Smooth muscle cell (in vitro differentiated cells): ENCODE data around the gene GRM4. TPM values are rescaled to one million over a fixed set of nuclear protein-coding genes. Genes with fewer than 3 reads are reported as not detected.

Experiments used
- DNase-seq: peaks from one replicate; lab custom pipeline; 2025; ENCODE audit not compliant: unreplicated experiment; lab: John Stamatoyannopoulos, UW
- H2AFZ ChIP-seq: fragments of 200-600 bp; sonication (generic); 2 replicates; pipeline ENCODE4 v1.6.0; 2016; ENCODE audit warnings: antibody characterized with exemption, low read depth, mild to moderate bottlenecking
- H3F3A ChIP-seq: fragments of 200-600 bp; sonication (generic); 2 replicates; pipeline ENCODE4 v1.6.0; 2017; ENCODE audit warnings: antibody characterized with exemption, low read depth
- H3K27ac ChIP-seq: fragments of 200-600 bp; sonication (generic); 2 replicates; pipeline ENCODE4 v1.5.1; 2016; ENCODE audit warnings: low read depth, mild to moderate bottlenecking
- H3K27me3 ChIP-seq: fragments of 200-600 bp; sonication (generic); 2 replicates; pipeline ENCODE4 v1.6.1; 2016; ENCODE audit warnings: low read depth, mild to moderate bottlenecking
- H3K36me3 ChIP-seq: fragments of 200-600 bp; sonication (generic); 2 replicates; pipeline ENCODE4 v1.5.1; 2016; ENCODE audit warnings: low read depth
- H3K4me1 ChIP-seq: fragments of 200-600 bp; sonication (generic); 2 replicates; pipeline ENCODE4 v1.5.1; 2016; ENCODE audit warnings: low read depth
- H3K4me2 ChIP-seq: fragments of 200-600 bp; sonication (generic); 2 replicates; pipeline ENCODE4 v1.6.0; 2016; ENCODE audit warnings: mild to moderate bottlenecking
- H3K4me3 ChIP-seq: fragments of 200-600 bp; sonication (generic); 2 replicates; pipeline ENCODE4 v1.5.1; 2016; ENCODE audit warnings: mild to moderate bottlenecking
- H3K79me2 ChIP-seq: fragments of 200-600 bp; sonication (generic); 2 replicates; pipeline ENCODE4 v1.6.0; 2016; ENCODE audit warnings: low read depth, mild to moderate bottlenecking
- H3K9ac ChIP-seq: fragments of 200-600 bp; sonication (generic); 2 replicates; pipeline ENCODE4 v1.6.0; 2016; ENCODE audit warnings: low read depth
- H3K9me3 ChIP-seq: fragments of 200-600 bp; sonication (generic); replicated peaks from 2 replicates; pipeline ENCODE4 v1.5.1; 2016; ENCODE audit warnings: low read depth
- H4K20me1 ChIP-seq: fragments of 200-600 bp; sonication (generic); 2 replicates; pipeline ENCODE4 v1.6.0; 2016; ENCODE audit warnings: low read depth
- WGBS: methylation state at CpG from one replicate; pipeline ENCODE4 v1.1.7; 2016; ENCODE audit warnings: low lambda C conversion rate; 5-methylcytosine and 5-hydroxymethylcytosine counted together
- polyA plus RNA-seq: library from polyadenylated mRNA; unstranded; fragments of >200 nt; fragmentation: Nextera tagmentation; extraction: Ambion mirVana; gene quantifications from 2 replicates; pipeline ENCODE4 v1.2.1, GENCODE V29; 2016
- total RNA-seq: library from RNA; depleted of rRNA; stranded (reverse); fragments of >200 nt; gene quantifications from 2 replicates; pipeline ENCODE4 v1.2.3, GENCODE V29; 2014
- TF ChIP-seq, protein P1 (sequence below): fragments of 200-600 bp; sonication (generic); IDR thresholded peaks from 2 replicates; pipeline ENCODE4 v1.5.1; 2017; ENCODE audit warnings: borderline replicate concordance, mild to moderate bottlenecking, antibody characterized with exemption; ENCODE audit not compliant: insufficient read depth, poor library complexity, severe bottlenecking

GRM4 gene
- total and polyA plus RNA-seq, 2 experiments from 2014 or later: 0.21 TPM; not detected in 1

DNA sequence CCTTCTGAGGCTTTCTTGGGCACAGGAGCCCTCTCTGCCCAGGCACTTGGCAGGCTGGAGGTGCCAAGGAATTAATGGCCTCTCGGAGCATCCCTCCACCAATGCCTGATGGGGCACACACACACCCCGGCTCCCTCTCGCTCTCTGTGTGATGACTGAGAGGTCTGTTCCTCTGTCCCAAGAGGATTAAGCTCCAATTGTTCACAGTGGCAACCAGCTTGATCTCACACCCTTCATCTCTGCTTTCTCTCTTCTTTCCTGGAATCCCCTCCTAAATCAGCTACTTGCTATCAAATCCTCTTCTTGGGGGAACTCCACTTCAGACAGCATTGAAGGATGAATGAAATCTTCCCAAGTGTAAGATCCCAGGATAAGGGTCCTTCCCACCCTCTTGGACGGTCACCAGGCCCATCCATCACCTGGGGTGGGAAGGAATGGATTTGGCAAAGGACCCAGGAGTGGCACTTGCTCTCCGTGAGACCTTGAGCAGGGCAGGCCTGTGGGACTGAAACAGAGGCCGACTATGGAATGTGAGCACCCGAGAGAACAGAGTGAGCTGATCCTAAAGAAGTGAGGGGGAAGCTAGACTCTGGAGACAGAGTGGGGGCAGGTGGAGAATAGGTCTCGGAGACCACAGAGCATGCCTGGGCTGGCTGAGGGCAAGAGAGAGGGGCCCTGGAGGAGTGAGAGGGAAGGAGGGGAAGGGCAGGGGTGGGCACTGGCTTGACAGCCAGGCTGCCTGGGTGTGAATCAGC, 93.6 kb downstream of the GRM4 start:
- Histone ChIP-seq H3K4me1 (no peaks in the 10 kb centered on the region), H3K79me2 (no peaks in the 10 kb centered on the region), H4K20me1 (no peaks in the 10 kb centered on the region), H2AFZ (no peak overlapping the region), H3F3A (no peaks in the 10 kb centered on the region), H3K36me3 (no peaks in the 10 kb centered on the region), H3K27ac (no peak overlapping the region), H3K4me2 (no peak overlapping the region), H3K9ac (no peak overlapping the region), H3K4me3 (no peak overlapping the region), H3K27me3 (peaks cover 4% of the 10 kb centered on the region), H3K9me3 (no peaks in the 10 kb centered on the region)
- DNase-seq: no peak
- 88% methylated on average over 8 of the region's 8 CpGs for WGBS
- TF ChIP-seq, protein P1, sequence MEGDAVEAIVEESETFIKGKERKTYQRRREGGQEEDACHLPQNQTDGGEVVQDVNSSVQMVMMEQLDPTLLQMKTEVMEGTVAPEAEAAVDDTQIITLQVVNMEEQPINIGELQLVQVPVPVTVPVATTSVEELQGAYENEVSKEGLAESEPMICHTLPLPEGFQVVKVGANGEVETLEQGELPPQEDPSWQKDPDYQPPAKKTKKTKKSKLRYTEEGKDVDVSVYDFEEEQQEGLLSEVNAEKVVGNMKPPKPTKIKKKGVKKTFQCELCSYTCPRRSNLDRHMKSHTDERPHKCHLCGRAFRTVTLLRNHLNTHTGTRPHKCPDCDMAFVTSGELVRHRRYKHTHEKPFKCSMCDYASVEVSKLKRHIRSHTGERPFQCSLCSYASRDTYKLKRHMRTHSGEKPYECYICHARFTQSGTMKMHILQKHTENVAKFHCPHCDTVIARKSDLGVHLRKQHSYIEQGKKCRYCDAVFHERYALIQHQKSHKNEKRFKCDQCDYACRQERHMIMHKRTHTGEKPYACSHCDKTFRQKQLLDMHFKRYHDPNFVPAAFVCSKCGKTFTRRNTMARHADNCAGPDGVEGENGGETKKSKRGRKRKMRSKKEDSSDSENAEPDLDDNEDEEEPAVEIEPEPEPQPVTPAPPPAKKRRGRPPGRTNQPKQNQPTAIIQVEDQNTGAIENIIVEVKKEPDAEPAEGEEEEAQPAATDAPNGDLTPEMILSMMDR: no peak

DNA sequence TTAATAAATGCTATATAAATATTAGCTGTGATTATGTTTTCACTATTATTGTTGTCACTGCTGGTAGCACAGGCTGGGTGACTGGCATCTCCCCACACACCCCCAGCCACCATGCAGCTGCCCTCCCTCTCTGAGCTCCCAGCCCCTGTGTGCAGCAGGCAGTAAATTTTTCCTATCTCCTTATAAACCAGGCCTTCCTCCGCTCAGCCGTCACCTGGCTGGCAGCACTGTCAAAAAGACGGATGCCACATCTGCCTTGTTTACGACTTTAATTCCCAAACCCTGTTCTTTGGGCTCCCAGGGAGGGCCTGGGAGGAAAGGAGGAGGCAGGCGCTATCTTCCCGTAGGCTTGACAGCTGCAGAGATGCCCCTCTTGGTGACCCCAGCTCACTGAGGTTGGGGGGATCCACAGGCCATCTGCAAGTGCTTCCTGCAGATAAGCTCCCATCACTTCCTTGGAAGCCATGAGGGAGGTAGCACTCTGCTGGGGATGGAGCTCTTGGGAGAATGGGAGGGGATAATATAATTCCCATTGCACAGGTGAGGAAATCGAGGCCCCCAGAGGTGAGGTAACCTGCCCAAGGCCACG, 94.5 kb downstream of the GRM4 start:
- Histone ChIP-seq H2AFZ (no peak overlapping the region), H3K9ac (no peak overlapping the region), H4K20me1 (no peaks in the 10 kb centered on the region), H3K4me2 (no peak overlapping the region), H3K4me1 (no peaks in the 10 kb centered on the region), H3K79me2 (no peaks in the 10 kb centered on the region), H3K27me3 (peaks cover 4% of the 10 kb centered on the region), H3K9me3 (no peaks in the 10 kb centered on the region), H3K27ac (no peak overlapping the region), H3F3A (no peaks in the 10 kb centered on the region), H3K4me3 (no peak overlapping the region), H3K36me3 (no peaks in the 10 kb centered on the region)
- WGBS: 72% methylated on average over 8 of the region's 8 CpGs
- no peak for DNase-seq
- TF ChIP-seq, protein P1: no peak

DNA sequence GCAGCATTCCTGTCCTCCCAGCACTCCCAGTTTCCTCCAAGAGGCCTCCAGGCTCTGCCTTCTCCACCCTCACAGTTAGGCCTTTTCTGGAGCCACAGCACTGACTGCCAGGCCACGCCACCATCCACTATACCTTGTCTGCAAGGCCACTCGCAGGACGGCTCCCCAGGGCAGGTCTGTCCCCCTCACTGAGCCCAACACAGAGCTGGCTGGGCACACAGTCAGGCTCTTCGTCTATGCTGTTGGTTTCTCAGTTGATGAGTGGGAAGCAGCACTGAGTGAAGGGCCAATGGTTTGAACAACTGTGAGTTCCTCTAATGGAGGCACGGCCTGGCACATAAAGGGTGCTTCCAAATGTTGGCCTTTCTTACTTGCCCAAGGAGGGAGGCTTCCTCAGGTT, 95.2 kb downstream of the GRM4 start:
- Histone ChIP-seq H3F3A (no peaks in the 10 kb centered on the region), H3K4me3 (no peak overlapping the region), H3K27me3 (peaks cover 4% of the 10 kb centered on the region), H3K36me3 (no peaks in the 10 kb centered on the region), H2AFZ (no peak overlapping the region), H3K9me3 (no peaks in the 10 kb centered on the region), H3K9ac (no peak overlapping the region), H4K20me1 (no peaks in the 10 kb centered on the region), H3K79me2 (no peaks in the 10 kb centered on the region), H3K4me1 (no peaks in the 10 kb centered on the region), H3K4me2 (no peak overlapping the region), H3K27ac (no peak overlapping the region)
- 92% methylated on average over 5 of the region's 5 CpGs for WGBS
- DNase-seq: no peak
- TF ChIP-seq, protein P1: no peak
